ENCODE data around the gene POM121C. TPM values are rescaled to one million over a fixed set of nuclear protein-coding genes. Genes with fewer than 3 reads are reported as not detected.
"Not testable (repeated sequence)": the region's sequence is repeated elsewhere in the genome, so short reads cannot be mapped to it uniquely, and the experiment has no call there.

POM121C gene
- total and polyA plus RNA-seq, 2 of the 13 experiments (the other 11 are each of a cell fraction or from before 2014, with no cell fraction given) = 7.3 to 20.2 TPM

DNA sequence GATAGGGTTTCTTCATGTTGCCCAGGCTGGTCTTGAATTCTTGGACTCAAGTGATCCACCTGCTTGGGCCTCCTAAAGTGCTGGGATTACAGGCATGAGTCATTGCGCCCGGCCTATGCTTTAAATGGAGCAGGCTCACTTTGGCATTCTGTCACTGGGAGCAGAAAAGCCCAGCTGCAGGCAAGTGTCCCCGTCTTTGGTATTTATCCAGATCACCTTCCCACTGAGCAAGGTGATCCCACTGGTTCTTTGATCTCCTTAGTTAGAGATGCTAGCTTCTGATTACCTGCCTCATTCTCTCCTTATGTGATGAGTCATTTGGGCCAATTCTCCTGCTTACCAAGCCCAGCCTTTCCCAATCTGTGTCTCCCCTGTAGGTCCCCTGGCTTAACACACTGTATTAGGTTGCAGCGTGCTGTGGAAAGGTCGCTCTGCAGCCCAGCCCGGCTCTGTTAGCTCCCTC is 45.3 kb upstream of the POM121C start (continued):
- TF ChIP-seq, protein P1, sequence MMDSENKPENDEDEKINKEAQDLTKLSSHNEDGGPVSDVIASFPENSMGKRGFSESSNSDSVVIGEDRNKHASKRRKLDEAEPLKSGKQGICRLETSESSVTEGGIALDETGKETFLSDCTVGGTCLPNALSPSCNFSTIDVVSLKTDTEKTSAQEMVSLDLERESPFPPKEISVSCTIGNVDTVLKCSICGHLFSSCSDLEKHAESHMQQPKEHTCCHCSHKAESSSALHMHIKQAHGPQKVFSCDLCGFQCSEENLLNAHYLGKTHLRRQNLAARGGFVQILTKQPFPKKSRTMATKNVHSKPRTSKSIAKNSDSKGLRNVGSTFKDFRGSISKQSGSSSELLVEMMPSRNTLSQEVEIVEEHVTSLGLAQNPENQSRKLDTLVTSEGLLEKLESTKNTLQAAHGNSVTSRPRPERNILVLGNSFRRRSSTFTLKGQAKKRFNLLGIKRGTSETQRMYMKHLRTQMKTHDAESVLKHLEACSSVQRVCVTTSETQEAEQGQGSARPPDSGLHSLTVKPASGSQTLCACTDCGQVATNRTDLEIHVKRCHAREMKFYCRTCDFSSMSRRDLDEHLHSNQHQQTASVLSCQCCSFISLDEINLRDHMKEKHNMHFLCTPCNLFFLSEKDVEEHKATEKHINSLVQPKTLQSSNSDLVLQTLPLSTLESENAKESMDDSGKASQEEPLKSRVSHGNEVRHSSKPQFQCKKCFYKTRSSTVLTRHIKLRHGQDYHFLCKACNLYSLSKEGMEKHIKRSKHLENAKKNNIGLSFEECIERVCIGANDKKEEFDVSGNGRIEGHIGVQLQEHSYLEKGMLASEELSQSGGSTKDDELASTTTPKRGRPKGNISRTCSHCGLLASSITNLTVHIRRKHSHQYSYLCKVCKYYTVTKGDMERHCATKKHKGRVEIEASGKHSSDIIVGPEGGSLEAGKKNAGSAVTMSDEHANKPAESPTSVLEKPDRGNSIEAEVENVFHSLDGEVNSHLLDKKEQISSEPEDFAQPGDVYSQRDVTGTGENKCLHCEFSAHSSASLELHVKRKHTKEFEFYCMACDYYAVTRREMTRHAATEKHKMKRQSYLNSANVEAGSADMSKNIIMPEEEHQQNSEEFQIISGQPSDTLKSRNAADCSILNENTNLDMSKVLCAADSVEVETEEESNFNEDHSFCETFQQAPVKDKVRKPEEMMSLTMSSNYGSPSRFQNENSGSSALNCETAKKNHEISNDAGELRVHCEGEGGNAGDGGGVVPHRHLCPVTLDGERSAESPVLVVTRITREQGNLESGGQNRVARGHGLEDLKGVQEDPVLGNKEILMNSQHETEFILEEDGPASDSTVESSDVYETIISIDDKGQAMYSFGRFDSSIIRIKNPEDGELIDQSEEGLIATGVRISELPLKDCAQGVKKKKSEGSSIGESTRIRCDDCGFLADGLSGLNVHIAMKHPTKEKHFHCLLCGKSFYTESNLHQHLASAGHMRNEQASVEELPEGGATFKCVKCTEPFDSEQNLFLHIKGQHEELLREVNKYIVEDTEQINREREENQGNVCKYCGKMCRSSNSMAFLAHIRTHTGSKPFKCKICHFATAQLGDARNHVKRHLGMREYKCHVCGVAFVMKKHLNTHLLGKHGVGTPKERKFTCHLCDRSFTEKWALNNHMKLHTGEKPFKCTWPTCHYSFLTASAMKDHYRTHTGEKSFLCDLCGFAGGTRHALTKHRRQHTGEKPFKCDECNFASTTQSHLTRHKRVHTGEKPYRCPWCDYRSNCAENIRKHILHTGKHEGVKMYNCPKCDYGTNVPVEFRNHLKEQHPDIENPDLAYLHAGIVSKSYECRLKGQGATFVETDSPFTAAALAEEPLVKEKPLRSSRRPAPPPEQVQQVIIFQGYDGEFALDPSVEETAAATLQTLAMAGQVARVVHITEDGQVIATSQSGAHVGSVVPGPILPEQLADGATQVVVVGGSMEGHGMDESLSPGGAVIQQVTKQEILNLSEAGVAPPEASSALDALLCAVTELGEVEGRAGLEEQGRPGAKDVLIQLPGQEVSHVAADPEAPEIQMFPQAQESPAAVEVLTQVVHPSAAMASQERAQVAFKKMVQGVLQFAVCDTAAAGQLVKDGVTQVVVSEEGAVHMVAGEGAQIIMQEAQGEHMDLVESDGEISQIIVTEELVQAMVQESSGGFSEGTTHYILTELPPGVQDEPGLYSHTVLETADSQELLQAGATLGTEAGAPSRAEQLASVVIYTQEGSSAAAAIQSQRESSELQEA (CRISPR knock-in tag; IDR thresholded peaks at IDR 0.05; ENCODE audit: not compliant biosample characterization) = peak; percentile 59

DNA sequence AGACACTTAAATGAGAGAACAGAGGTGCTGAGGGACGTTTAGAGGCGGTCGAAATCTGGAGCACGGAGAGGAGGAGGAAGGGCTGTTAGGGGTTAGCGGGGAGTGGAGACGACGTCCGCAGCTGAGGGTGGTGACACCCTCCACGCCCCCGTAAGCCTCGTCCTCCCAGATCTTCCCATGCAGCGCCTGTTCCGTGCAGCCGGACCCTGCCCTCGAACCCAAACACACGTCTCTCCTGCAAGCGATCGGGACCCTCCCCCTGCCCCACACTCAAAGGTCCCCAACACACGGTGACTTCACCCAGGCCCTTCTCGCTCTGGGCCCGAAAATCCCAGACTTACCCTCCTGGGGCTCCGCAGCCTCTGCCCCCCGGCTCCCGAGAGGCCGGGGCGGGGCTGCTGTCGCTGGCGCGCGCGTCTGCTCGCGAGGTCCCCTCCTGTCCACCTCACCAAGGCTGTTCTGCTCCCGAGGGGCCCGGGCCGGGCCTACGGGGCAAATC is 41.2 kb upstream of the POM121C start:
- intact Hi-C loops (cut with micrococcal nuclease; ENCODE audit: unreplicated experiment); CTCF ChIA-PET (ENCODE audit: low intra/inter-chr PET ratio, low total read pairs); BruUV-seq (replicated peaks); POLR2A ChIA-PET; H4K20me1 ChIP-seq (ENCODE audit: insufficient read depth, low read length); FAIRE-seq; H3K9me3 ChIP-seq (ENCODE audit: low read length); DNase-seq (ENCODE audit: low spot score); in situ Hi-C loops (cut with HindIII; ENCODE audit: extremely low pct_ligation_motif_present, low pct_unique_long_range_greater_than_20kb); H3K27me3 ChIP-seq (ENCODE audit: control insufficient read depth in 1 of 2, insufficient read depth in 2 of 2, low read length in 2 of 2); H2AFZ ChIP-seq (ENCODE audit: low read length); TF ChIP-seq NONO (IDR thresholded peaks at IDR 0.05): not testable (repeated sequence)
- peak; percentile 50 for ATAC-seq
- Histone ChIP-seq H3K79me2 (ENCODE audit: insufficient read depth, low read length) (peaks cover 30% of the 10 kb centered on the region), H3K27ac (ENCODE audit: extremely low read length, insufficient read depth, low read length) (peak overlapping the region; percentile 86), H3K9ac (ENCODE audit: insufficient read depth, low read depth, low read length) (peak overlapping the region; percentile 93), H3K4me3 (replicated peaks in 1 of 3; ENCODE audit: insufficient read depth in 1 of 3, low read depth in 2 of 3, low read length in 3 of 3) (peak overlapping the region; percentile 89 to 99 (median 91)), H3K4me1 (ENCODE audit: insufficient read depth, low read length) (peaks cover 22% of the 10 kb centered on the region), H3K4me2 (ENCODE audit: low read depth, low read length) (peak overlapping the region; percentile 82), H3K36me3 (replicated peaks in 1 of 2; ENCODE audit: control insufficient read depth in 1 of 2, insufficient read depth in 2 of 2, low read length in 2 of 2) (peaks cover 6 to 18% of the 10 kb centered on the region in 2 experiments; a peak in 3 of 5 replicates)
- TF ChIP-seq, protein P2, sequence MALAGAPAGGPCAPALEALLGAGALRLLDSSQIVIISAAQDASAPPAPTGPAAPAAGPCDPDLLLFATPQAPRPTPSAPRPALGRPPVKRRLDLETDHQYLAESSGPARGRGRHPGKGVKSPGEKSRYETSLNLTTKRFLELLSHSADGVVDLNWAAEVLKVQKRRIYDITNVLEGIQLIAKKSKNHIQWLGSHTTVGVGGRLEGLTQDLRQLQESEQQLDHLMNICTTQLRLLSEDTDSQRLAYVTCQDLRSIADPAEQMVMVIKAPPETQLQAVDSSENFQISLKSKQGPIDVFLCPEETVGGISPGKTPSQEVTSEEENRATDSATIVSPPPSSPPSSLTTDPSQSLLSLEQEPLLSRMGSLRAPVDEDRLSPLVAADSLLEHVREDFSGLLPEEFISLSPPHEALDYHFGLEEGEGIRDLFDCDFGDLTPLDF (CRISPR knock-in tag; IDR thresholded peaks at IDR 0.05) = 0 out of 2 replicates have a peak, but pooled peaks have one; percentile 15
- TF ChIP-seq ZNF263 (CRISPR knock-in tag; IDR thresholded peaks at IDR 0.05) (peak; percentile 71), NONO (CRISPR knock-in tag; conservative IDR thresholded peaks at IDR 0.05) (0 out of 2 replicates have a peak, but pooled peaks have one; percentile 9), ZNF547 (CRISPR knock-in tag; IDR thresholded peaks at IDR 0.05) (0 out of 2 replicates have a peak, but pooled peaks have one; percentile 9), KAT7 (CRISPR knock-in tag; IDR thresholded peaks at IDR 0.05; ENCODE audit: borderline replicate concordance) (0 out of 2 replicates have a peak, but pooled peaks have one; percentile 26)
- TF ChIP-seq, protein P3, sequence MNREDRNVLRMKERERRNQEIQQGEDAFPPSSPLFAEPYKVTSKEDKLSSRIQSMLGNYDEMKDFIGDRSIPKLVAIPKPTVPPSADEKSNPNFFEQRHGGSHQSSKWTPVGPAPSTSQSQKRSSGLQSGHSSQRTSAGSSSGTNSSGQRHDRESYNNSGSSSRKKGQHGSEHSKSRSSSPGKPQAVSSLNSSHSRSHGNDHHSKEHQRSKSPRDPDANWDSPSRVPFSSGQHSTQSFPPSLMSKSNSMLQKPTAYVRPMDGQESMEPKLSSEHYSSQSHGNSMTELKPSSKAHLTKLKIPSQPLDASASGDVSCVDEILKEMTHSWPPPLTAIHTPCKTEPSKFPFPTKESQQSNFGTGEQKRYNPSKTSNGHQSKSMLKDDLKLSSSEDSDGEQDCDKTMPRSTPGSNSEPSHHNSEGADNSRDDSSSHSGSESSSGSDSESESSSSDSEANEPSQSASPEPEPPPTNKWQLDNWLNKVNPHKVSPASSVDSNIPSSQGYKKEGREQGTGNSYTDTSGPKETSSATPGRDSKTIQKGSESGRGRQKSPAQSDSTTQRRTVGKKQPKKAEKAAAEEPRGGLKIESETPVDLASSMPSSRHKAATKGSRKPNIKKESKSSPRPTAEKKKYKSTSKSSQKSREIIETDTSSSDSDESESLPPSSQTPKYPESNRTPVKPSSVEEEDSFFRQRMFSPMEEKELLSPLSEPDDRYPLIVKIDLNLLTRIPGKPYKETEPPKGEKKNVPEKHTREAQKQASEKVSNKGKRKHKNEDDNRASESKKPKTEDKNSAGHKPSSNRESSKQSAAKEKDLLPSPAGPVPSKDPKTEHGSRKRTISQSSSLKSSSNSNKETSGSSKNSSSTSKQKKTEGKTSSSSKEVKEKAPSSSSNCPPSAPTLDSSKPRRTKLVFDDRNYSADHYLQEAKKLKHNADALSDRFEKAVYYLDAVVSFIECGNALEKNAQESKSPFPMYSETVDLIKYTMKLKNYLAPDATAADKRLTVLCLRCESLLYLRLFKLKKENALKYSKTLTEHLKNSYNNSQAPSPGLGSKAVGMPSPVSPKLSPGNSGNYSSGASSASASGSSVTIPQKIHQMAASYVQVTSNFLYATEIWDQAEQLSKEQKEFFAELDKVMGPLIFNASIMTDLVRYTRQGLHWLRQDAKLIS (CRISPR knock-in tag; IDR thresholded peaks at IDR 0.05) = 0 out of 2 replicates have a peak, but pooled peaks have one; percentile 8
- 0% methylated on average over 14 of the region's 37 CpGs for WGBS (ENCODE audit: low lambda C conversion rate)

All from HepG2 (cell line).